ENCODE data around the gene SLC30A10. TPM values are rescaled to one million over a fixed set of nuclear protein-coding genes. Genes with fewer than 3 reads are reported as not detected.

The SLC30A10 gene
- total RNA-seq, 1 donor from 2014 or later: 0.12 TPM

- peak overlapping the region; percentile 50 for H3K4me3 ChIP-seq (ENCODE audit: low read depth, low read length)
- no peak for TF ChIP-seq CTCF (conservative IDR thresholded peaks at IDR 0.05; ENCODE audit: low read depth, low read length)
- DNase-seq (ENCODE audit: low read depth): no peak
Measured at GRCh38 chr1:219927298-219927955, 930 bp downstream of the SLC30A10 start.

GRCh38 chr1:219926363-219926998 is 1.9 kb downstream of the SLC30A10 start:
- no peak for TF ChIP-seq CTCF (conservative IDR thresholded peaks at IDR 0.05; ENCODE audit: low read depth, low read length)
- no peak overlapping the region for H3K4me3 ChIP-seq (ENCODE audit: low read depth, low read length)
- peak; percentile 39 for DNase-seq (ENCODE audit: low read depth)

GRCh38 chr1:219924342-219924741 is 4.0 kb downstream of the SLC30A10 start:
- TF ChIP-seq CTCF (conservative IDR thresholded peaks at IDR 0.05; ENCODE audit: low read depth, low read length): no peak
- DNase-seq (ENCODE audit: low read depth): no peak
- H3K4me3 ChIP-seq (ENCODE audit: low read depth, low read length): no peak overlapping the region

DNA sequence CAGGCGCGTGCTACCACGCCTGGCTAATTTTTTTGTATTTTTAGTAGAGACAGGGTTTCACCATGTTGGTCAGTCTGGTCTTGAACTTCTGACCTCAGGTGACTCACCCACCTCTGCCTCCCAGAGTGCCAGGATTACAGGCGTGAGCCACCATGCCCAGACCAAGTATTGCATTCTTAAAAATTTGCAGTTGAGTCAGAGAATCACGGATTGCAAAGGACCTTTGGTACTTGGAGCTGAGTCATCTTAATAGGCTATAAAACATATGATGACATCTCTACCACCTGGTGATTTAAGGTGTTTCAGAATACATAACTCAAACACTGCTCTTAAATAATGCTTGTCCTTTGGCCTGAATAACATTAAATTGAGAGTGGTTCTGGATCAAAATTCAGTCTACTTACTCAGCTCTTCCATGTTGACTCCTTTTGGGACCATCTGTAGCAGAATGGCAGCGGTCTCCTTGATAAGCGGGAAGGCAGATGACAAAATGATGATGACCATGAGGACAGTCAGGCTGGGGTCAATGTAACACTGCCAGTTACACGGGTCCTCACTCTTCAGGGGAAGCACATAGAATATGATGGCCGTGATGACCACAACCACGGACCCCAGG is 10.4 kb downstream of the SLC30A10 start:
- H3K4me3 ChIP-seq (ENCODE audit: low read depth, low read length): no peak overlapping the region
- peak; percentile 52 for DNase-seq (ENCODE audit: low read depth)
- TF ChIP-seq CTCF (conservative IDR thresholded peaks at IDR 0.05; ENCODE audit: low read depth, low read length): no peak

DNA sequence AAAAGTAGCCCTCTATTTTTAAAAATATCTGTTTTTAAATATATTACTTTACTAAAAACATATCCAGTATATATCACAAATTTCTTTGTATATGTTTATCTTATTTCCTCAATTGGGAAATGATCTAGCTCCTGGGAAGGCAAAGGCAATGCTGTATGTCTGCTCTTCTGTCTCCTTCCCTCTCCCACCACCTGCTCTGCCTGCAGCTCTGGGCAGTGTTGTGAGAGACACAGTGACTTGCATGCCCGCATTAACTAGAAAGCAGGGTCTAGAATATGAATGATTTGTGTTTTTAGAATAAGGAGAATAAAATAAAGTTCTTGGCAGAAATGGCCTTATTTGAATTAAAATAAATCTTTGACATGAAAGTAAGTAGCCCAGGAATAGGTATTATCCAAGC is 11.1 kb downstream of the SLC30A10 start:
- DNase-seq (ENCODE audit: low read depth): no peak
- H3K4me3 ChIP-seq (ENCODE audit: low read depth, low read length): no peak overlapping the region
- TF ChIP-seq CTCF (conservative IDR thresholded peaks at IDR 0.05; ENCODE audit: low read depth, low read length): no peak

DNA sequence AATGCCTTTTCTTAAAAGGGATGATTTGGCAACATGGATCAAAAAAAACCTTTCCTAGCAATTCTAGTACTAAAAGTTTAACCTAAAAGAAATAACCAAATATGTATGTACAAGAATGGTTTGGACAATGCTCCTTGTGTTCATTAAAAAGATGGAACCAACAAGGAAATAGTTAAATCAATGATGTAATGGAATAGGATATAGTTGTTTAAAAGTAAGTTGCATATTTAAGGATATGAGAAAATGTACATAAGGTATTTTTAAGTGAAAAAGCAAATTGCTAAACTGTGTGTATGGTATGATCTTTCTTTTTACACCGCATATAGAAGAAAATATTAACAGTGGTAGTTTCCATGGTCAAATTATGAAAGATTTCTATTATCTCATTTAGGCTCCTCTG is 12.1 kb downstream of the SLC30A10 start:
- TF ChIP-seq CTCF (conservative IDR thresholded peaks at IDR 0.05; ENCODE audit: low read depth, low read length): no peak
- DNase-seq (ENCODE audit: low read depth): no peak
- no peak overlapping the region for H3K4me3 ChIP-seq (ENCODE audit: low read depth, low read length)

Measured in epithelial cell of proximal tubule (primary cell).